PC-9 (cell line): Measurements from ENCODE around the gene ADGB. TPM values are rescaled to one million over a fixed set of nuclear protein-coding genes. Genes with fewer than 3 reads are reported as not detected.

ENCODE experiments used
- BruUV-seq: library from RNA; stranded (reverse); fragments of 400-500 nt; replicated peaks from 2 replicates; lab custom pipeline; 2021; lab: Mats Ljungman, UMichigan
- CTCF ChIA-PET: fragments of 300-600 bp; sonication (Branson Sonifier 250); formaldehyde crosslinking; loops from one replicate; lab custom pipeline; 2022; ENCODE audit warnings: antibody characterized with exemption; lab: Charles Lee
- POLR2A ChIA-PET: fragments of 300-600 bp; sonication (Branson Sonifier 250); formaldehyde crosslinking; loops from one replicate; lab custom pipeline; 2022; ENCODE audit warnings: antibody characterized with exemption; ENCODE audit not compliant: unreplicated experiment; lab: Charles Lee
- DNase-seq, 2 experiments: peaks; one replicate each; pipeline versions ENCODE4 v3.0.0 to v3.0.0-alpha.2; 2015 to 2022; ENCODE audit warnings: mixed read lengths in 1 of 2
- H2AFZ ChIP-seq: fragments of 200-600 bp; sonication (generic); 2 replicates; pipeline ENCODE4 v1.8.1; 2017; ENCODE audit warnings: antibody characterized with exemption
- H3F3A ChIP-seq: fragments of 200-600 bp; sonication (generic); 2 replicates; pipeline ENCODE4 v1.8.1; 2017; ENCODE audit warnings: antibody characterized with exemption, mild to moderate bottlenecking, low read depth; ENCODE audit not compliant: insufficient read depth
- H3K27ac ChIP-seq: fragments of 200-600 bp; sonication (generic); 2 replicates; pipeline ENCODE4 v1.6.1; 2016; ENCODE audit warnings: mixed run types
- H3K27me3 ChIP-seq: fragments of 200-600 bp; sonication (generic); 2 replicates; pipeline ENCODE4 v1.6.1; 2016; ENCODE audit warnings: low read depth, mixed run types; ENCODE audit not compliant: insufficient read depth
- H3K36me3 ChIP-seq: fragments of 200-600 bp; sonication (generic); 2 replicates; pipeline ENCODE4 v1.6.1; 2016; ENCODE audit warnings: low read depth, mixed run types
- H3K4me1 ChIP-seq: fragments of 200-600 bp; sonication (generic); replicated peaks from 2 replicates; pipeline ENCODE4 v1.6.1; 2016; ENCODE audit warnings: mixed run types; ENCODE audit not compliant: insufficient read depth
- H3K4me2 ChIP-seq: fragments of 200-600 bp; sonication (generic); 2 replicates; pipeline ENCODE4 v1.6.1; 2017; ENCODE audit warnings: mixed run types
- H3K4me3 ChIP-seq: fragments of 200-600 bp; sonication (generic); 2 replicates; pipeline ENCODE4 v1.6.1; 2016; ENCODE audit warnings: mixed run types
- H3K79me2 ChIP-seq: fragments of 200-600 bp; sonication (generic); 2 replicates; pipeline ENCODE4 v1.6.1; 2017; ENCODE audit warnings: low read depth, mixed run types
- H3K9me2 ChIP-seq: fragments of 200-600 bp; sonication (generic); 2 replicates; pipeline ENCODE4 v1.8.1; 2017; ENCODE audit warnings: mild to moderate bottlenecking; ENCODE audit not compliant: insufficient read depth
- H3K9me3 ChIP-seq: fragments of 200-600 bp; sonication (generic); 2 replicates; pipeline ENCODE4 v1.8.1; 2016; ENCODE audit warnings: low read depth; ENCODE audit not compliant: insufficient read depth
- H4K20me1 ChIP-seq: fragments of 200-600 bp; sonication (generic); 2 replicates; pipeline ENCODE4 v1.8.1; 2017; ENCODE audit not compliant: insufficient read depth
- CTCF ChIP-seq: fragments of 200-600 bp; sonication (generic); conservative IDR thresholded peaks from 2 replicates; pipeline ENCODE4 v1.6.1; 2017; ENCODE audit warnings: mixed run types, antibody characterized with exemption, mild to moderate bottlenecking, moderate library complexity
- EZH2 ChIP-seq: fragments of 200-600 bp; sonication (generic); IDR thresholded peaks from 2 replicates; pipeline ENCODE4 v1.8.0; 2017; ENCODE audit warnings: antibody characterized with exemption, low read depth
- intact Hi-C: fragments of 100-400 bp; cut with micrococcal nuclease; formaldehyde crosslinking; loops from one replicate; pipeline ENCODE4 v1.10.0; 2022; ENCODE audit not compliant: unreplicated experiment
- total RNA-seq: library from RNA; stranded (reverse); gene quantifications from 2 replicates; pipeline ENCODE4 v1.2.3, GENCODE V29; 2021

ADGB gene
- total RNA-seq, 1 experiment from 2014 or later = not detected

GRCh38 chr6:146666909-146667308 lies 68.1 kb downstream of the ADGB start:
- Histone ChIP-seq H3K4me2 (no peak overlapping the region), H3F3A (no peaks in the 10 kb centered on the region), H3K27me3 (no peaks in the 10 kb centered on the region), H2AFZ (no peak overlapping the region), H3K9me3 (no peaks in the 10 kb centered on the region), H3K4me3 (no peak overlapping the region), H3K27ac (no peak overlapping the region), H3K9me2 (no peaks in the 10 kb centered on the region), H3K36me3 (no peaks in the 10 kb centered on the region), H3K4me1 (no peaks in the 10 kb centered on the region), H4K20me1 (no peaks in the 10 kb centered on the region), H3K79me2 (no peaks in the 10 kb centered on the region)
- TF ChIP-seq CTCF (no peak), EZH2 (no peak)
- intact Hi-C loops = no loop called here
- no peak for DNase-seq
- ChIA-PET CTCF (no interaction called here), POLR2A (no interaction called here)
- no TSS peak for BruUV-seq

DNA sequence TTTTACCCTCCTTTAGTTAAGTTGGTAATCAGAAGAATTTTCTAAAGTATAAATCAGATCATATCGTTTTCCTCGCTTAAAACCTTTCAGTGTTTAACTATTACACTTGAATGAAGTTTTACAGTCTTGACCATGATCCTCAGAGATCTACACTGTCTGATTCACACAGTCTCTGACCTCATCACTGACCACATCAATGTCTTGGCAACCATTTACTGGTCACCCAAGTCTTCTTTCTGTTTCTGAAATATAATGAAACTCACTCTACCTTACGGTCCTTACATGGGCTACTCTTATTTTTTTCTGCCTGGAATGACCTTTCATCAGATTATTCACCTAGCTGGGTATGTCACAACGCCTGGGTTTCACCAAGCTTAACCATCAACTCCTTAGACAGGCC lies 71.4 kb downstream of the ADGB start:
- no peaks in the 10 kb centered on the region for H3K9me2 ChIP-seq
- no peaks in the 10 kb centered on the region for H3K9me3 ChIP-seq
- H3K4me2 ChIP-seq = no peak overlapping the region
- intact Hi-C loops = no loop called here
- no peaks in the 10 kb centered on the region for H3K4me1 ChIP-seq
- no peaks in the 10 kb centered on the region for H4K20me1 ChIP-seq
- no peaks in the 10 kb centered on the region for H3F3A ChIP-seq
- no peaks in the 10 kb centered on the region for H3K79me2 ChIP-seq
- no peak for TF ChIP-seq EZH2
- TF ChIP-seq CTCF = no peak
- no peaks in the 10 kb centered on the region for H3K36me3 ChIP-seq
- no peaks in the 10 kb centered on the region for H3K27me3 ChIP-seq
- ChIA-PET CTCF (no interaction called here), POLR2A (no interaction called here)
- no peak overlapping the region for H2AFZ ChIP-seq
- H3K4me3 ChIP-seq = no peak overlapping the region
- no peak overlapping the region for H3K27ac ChIP-seq
- DNase-seq = no peak
- BruUV-seq = no TSS peak

DNA sequence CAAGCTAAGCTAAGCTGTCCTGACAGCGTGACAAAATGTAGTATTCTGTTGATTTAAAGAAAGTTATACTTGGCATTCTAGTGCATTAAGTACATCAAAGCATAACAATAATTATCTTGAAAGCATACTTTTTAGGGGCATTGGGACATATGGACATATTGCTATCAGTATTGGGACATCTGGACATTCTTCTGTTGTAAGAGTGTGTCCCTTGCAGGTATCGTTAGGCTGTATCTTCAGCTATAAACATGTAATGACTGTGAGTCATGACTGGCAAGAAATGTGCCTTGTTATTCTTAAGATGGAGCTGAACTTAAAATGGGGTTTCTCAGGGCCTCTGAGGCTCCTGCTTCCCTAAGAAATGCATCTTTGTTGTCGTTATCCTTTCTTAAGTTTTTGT lies 74.3 kb downstream of the ADGB start:
- no peak for DNase-seq
- H3K4me3 ChIP-seq = no peak overlapping the region
- no peaks in the 10 kb centered on the region for H3K9me3 ChIP-seq
- H3K27ac ChIP-seq = no peak overlapping the region
- POLR2A ChIA-PET = no interaction called here
- H3K27me3 ChIP-seq = no peaks in the 10 kb centered on the region
- H4K20me1 ChIP-seq = no peaks in the 10 kb centered on the region
- no peaks in the 10 kb centered on the region for H3K4me1 ChIP-seq
- no TSS peak for BruUV-seq
- TF ChIP-seq CTCF (no peak), EZH2 (no peak)
- H2AFZ ChIP-seq = no peak overlapping the region
- no peaks in the 10 kb centered on the region for H3K79me2 ChIP-seq
- H3K4me2 ChIP-seq = no peak overlapping the region
- intact Hi-C loops = no loop called here
- no peaks in the 10 kb centered on the region for H3F3A ChIP-seq
- CTCF ChIA-PET = no interaction called here
- H3K36me3 ChIP-seq = no peaks in the 10 kb centered on the region
- no peaks in the 10 kb centered on the region for H3K9me2 ChIP-seq
